Measurements from ENCODE around the gene CADPS.

Gene CADPS

GRCh38 chr3:62375655-62376453, 499.4 kb downstream of the CADPS start:
- H3K9me2 ChIP-seq (replicated peaks; ENCODE audit: low read depth, low read length), result no peaks in the 10 kb centered on the region
- no peak overlapping the region for H3K4me2 ChIP-seq (ENCODE audit: low read depth, low read length, poor library complexity, severe bottlenecking)
- TF ChIP-seq, protein P1, sequence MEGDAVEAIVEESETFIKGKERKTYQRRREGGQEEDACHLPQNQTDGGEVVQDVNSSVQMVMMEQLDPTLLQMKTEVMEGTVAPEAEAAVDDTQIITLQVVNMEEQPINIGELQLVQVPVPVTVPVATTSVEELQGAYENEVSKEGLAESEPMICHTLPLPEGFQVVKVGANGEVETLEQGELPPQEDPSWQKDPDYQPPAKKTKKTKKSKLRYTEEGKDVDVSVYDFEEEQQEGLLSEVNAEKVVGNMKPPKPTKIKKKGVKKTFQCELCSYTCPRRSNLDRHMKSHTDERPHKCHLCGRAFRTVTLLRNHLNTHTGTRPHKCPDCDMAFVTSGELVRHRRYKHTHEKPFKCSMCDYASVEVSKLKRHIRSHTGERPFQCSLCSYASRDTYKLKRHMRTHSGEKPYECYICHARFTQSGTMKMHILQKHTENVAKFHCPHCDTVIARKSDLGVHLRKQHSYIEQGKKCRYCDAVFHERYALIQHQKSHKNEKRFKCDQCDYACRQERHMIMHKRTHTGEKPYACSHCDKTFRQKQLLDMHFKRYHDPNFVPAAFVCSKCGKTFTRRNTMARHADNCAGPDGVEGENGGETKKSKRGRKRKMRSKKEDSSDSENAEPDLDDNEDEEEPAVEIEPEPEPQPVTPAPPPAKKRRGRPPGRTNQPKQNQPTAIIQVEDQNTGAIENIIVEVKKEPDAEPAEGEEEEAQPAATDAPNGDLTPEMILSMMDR (conservative IDR thresholded peaks at IDR 0.05; ENCODE audit: low read length), result no peak
- TF ChIP-seq EZH2phosphoT487 (IDR thresholded peaks at IDR 0.05; ENCODE audit: borderline replicate concordance), result no peak
- H3K4me3 ChIP-seq (ENCODE audit: low read length, poor library complexity, severe bottlenecking), result no peak overlapping the region
- H3K36me3 ChIP-seq (ENCODE audit: insufficient read depth, low read length), result no peaks in the 10 kb centered on the region
- no peaks in the 10 kb centered on the region for H3K9me3 ChIP-seq (ENCODE audit: insufficient read depth, low read depth, low read length)
- no peak overlapping the region for H3K9ac ChIP-seq (ENCODE audit: low read depth, low read length, poor library complexity, severe bottlenecking)
- no peaks in the 10 kb centered on the region for H3F3A ChIP-seq (ENCODE audit: low read depth)
- no peaks in the 10 kb centered on the region for H4K20me1 ChIP-seq (ENCODE audit: insufficient read depth, low read length, poor library complexity, severe bottlenecking)
- no peaks in the 10 kb centered on the region for H3K79me2 ChIP-seq (ENCODE audit: insufficient read depth, low read length)
- H2AFZ ChIP-seq (ENCODE audit: low read length), result no peak overlapping the region
- no peaks in the 10 kb centered on the region for H3K4me1 ChIP-seq (ENCODE audit: insufficient read depth, low read length, poor library complexity, severe bottlenecking)
- no peaks in the 10 kb centered on the region for H3K27me3 ChIP-seq (ENCODE audit: insufficient read depth, low read length, poor library complexity, severe bottlenecking)

GRCh38 chr3:62374341-62375218, 500.6 kb downstream of the CADPS start:
- Histone ChIP-seq H2AFZ (ENCODE audit: low read length) (no peak overlapping the region), H3K36me3 (ENCODE audit: insufficient read depth, low read length) (no peaks in the 10 kb centered on the region), H3K9ac (ENCODE audit: low read depth, low read length, poor library complexity, severe bottlenecking) (no peak overlapping the region), H4K20me1 (ENCODE audit: insufficient read depth, low read length, poor library complexity, severe bottlenecking) (no peaks in the 10 kb centered on the region), H3K27me3 (ENCODE audit: insufficient read depth, low read length, poor library complexity, severe bottlenecking) (no peaks in the 10 kb centered on the region), H3K4me3 (ENCODE audit: low read length, poor library complexity, severe bottlenecking) (no peak overlapping the region), H3K79me2 (ENCODE audit: insufficient read depth, low read length) (no peaks in the 10 kb centered on the region), H3K4me1 (ENCODE audit: insufficient read depth, low read length, poor library complexity, severe bottlenecking) (no peaks in the 10 kb centered on the region), H3K9me2 (replicated peaks; ENCODE audit: low read depth, low read length) (no peaks in the 10 kb centered on the region), H3K4me2 (ENCODE audit: low read depth, low read length, poor library complexity, severe bottlenecking) (no peak overlapping the region), H3F3A (ENCODE audit: low read depth) (no peaks in the 10 kb centered on the region), H3K9me3 (ENCODE audit: insufficient read depth, low read depth, low read length) (no peaks in the 10 kb centered on the region)
- TF ChIP-seq, protein P1 (conservative IDR thresholded peaks at IDR 0.05; ENCODE audit: low read length), result no peak
- no peak for TF ChIP-seq EZH2phosphoT487 (IDR thresholded peaks at IDR 0.05; ENCODE audit: borderline replicate concordance)

- Histone ChIP-seq H4K20me1 (ENCODE audit: insufficient read depth, low read length, poor library complexity, severe bottlenecking) (no peaks in the 10 kb centered on the region), H3F3A (ENCODE audit: low read depth) (no peaks in the 10 kb centered on the region), H3K4me2 (ENCODE audit: low read depth, low read length, poor library complexity, severe bottlenecking) (no peak overlapping the region), H3K9me2 (replicated peaks; ENCODE audit: low read depth, low read length) (no peaks in the 10 kb centered on the region), H3K79me2 (ENCODE audit: insufficient read depth, low read length) (no peaks in the 10 kb centered on the region), H3K9me3 (ENCODE audit: insufficient read depth, low read depth, low read length) (no peaks in the 10 kb centered on the region), H3K9ac (ENCODE audit: low read depth, low read length, poor library complexity, severe bottlenecking) (no peak overlapping the region), H3K36me3 (ENCODE audit: insufficient read depth, low read length) (no peaks in the 10 kb centered on the region), H3K4me1 (ENCODE audit: insufficient read depth, low read length, poor library complexity, severe bottlenecking) (no peaks in the 10 kb centered on the region), H2AFZ (ENCODE audit: low read length) (no peak overlapping the region), H3K4me3 (ENCODE audit: low read length, poor library complexity, severe bottlenecking) (no peak overlapping the region), H3K27me3 (ENCODE audit: insufficient read depth, low read length, poor library complexity, severe bottlenecking) (no peaks in the 10 kb centered on the region)
- TF ChIP-seq, protein P1 (conservative IDR thresholded peaks at IDR 0.05; ENCODE audit: low read length), result no peak
- no peak for TF ChIP-seq EZH2phosphoT487 (IDR thresholded peaks at IDR 0.05; ENCODE audit: borderline replicate concordance)
Observed at GRCh38 chr3:62373714-62374333, 501.4 kb downstream of the CADPS start.

Data from Loucy (cell line).